ENCODE data around the gene SERINC5.
"Not testable (repeated sequence)": the region's sequence is repeated elsewhere in the genome, so short reads cannot be mapped to it uniquely, and the experiment has no call there.

SERINC5 gene

GRCh38 chr5:80168388-80169028, 87.3 kb downstream of the SERINC5 start:
- no peak for DNase-seq (ENCODE audit: low spot score)

DNA sequence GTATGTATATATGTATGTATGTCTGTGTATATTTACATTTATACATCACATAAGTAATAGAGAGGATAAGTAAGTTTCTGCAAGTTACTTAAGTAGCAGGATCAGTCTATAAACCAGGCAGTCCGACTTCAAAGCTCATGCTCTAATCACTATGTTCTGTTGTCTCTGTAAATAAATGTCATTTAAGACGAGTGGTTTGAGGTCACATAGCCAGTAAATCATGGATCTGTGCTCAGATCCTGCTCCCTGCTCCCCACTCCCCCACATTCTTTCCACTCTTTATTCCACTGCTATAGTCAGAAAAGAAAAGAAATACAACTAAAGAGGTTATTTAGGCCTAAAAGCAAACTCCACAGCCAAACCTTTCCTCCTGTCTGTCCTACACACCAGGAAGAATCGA, 90.4 kb downstream of the SERINC5 start:
- DNase-seq (ENCODE audit: low spot score) = no peak

- DNase-seq (ENCODE audit: low spot score) = no peak
Observed at GRCh38 chr5:80161165-80161564, 94.7 kb downstream of the SERINC5 start.

DNA sequence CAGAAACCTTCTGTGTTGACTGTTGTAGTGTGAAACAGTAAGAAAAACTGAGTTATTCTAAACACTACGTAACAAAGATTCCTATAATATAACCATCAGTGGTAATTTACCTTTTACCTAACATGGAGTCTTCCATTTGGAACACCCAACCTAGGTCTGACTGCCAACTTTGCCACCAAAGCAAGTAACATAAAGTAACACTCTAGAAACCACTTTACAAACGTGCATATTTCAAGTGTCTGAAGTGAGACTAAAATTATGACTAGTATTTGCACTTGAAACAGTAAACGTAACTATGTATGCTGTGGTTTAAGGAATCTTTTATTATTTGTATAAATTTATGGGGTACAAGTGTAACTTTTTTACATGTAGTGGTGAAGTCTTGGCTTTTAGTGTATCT, 95.6 kb downstream of the SERINC5 start:
- DNase-seq (ENCODE audit: low spot score) = no peak

DNA sequence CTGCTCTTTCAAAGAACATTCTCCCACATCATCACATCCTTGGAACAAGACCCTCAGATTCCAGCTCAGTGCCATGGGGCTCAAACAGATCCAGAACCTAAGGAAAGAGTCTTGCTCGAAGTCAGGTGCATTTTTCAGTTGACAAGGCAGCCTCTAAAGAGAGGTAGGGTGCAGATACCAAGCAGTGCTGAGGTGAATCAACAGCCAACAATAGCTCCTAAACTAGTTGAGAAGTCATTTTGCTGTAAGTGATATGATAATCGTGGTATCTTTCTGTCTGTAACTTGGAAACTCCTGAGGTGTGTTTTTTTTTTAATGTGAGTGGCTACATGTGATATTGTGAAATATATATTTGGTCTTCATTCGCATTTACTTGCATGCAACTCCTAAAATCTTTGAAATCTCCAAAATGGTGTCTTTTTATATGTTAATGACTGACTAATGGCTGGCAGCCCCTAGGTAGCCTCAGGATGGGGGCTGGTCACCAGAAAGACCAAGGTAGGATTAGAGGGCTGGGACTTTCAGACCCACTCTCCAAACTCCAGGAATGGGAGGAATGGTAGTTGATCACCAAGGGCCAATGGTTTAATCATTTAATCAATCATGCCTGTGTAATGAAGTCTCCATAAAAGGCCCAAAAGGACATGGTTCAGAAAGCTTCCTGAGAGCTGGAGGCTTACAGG, 96.6 kb downstream of the SERINC5 start:
- no peak for DNase-seq (ENCODE audit: low spot score)

DNA sequence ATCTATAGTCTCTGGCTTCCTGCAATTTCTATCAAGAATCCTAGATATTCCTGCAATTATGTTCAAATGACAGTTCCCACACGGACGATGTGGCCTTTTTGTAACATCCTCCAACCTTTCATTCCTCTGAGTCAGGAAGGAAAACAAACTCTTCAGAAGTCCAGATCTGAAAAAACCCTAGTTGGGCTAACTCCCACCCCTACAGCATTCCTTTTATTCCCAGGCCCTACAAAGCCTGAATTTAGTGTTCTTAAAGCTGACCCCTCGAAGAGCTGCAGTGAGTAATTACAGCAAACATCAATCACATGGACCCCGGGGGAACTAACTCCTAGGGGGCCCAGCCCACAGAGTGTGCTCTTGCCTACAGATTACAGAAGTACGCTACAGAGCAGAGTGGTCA, 99.7 kb downstream of the SERINC5 start:
- DNase-seq (ENCODE audit: low spot score) = no peak

GRCh38 chr5:80154749-80155148, 101.1 kb downstream of the SERINC5 start:
- no peak for DNase-seq (ENCODE audit: low spot score)

DNA sequence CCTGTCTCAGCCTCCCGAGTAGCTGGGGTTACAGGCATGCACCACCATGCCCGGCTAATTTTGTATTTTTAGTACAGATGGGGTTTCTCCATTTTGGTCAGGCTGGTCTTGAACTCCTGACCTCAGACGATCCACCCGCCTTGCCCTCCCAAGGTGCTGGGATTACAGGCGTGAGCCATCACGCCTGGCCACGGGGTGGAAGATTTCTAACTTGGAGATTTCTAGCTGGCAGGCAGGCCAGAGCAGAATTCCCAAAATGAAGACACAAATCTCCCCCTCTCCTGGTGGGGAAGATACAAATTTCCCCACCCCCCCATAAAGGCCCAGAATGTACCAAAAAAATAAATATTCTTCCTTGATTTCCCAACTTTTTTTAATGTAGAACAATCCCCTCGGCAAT, 101.6 kb downstream of the SERINC5 start:
- DNase-seq (ENCODE audit: low spot score) = not testable (repeated sequence)

GRCh38 chr5:80153586-80154126, 102.2 kb downstream of the SERINC5 start:
- no peak for DNase-seq (ENCODE audit: low spot score)

DNA sequence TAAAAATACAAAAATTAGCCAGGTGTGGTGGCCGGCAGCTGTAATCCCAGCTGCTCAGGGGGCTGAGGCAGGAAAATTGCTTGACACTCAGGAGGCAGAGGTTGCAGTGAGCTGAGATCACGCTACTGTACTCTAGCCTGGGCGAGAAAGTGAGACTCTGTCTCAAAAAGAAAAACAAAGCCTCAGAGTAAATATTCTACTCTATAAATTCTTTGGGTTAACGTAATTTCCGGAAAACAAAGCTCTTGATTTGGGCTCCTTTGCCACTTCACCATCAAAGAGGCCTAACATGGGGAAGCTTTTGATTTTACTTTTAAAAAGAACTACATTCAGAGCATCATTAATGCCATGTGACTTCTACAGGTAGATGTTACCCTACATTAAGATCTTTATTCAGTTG, 103.1 kb downstream of the SERINC5 start:
- DNase-seq (ENCODE audit: low spot score) = no peak

DNA sequence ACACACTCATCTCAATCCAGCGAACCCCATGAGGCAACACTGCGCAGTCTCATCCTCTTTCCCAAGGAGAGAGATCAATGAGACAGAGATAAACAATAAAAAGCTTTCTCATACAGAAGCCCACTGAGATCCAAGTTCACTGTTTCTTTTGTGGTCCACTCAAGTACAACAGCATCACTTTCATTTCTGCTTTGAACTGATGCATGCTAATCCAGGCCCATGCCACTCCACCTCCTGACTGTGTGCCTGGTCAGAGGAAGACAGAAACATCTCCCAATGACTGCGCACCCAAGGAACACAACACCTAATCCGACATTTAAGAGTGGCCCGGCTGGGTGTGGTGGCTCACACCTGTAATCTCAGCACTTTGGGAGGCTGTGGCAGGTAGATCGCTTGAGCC, 104.0 kb downstream of the SERINC5 start:
- DNase-seq (ENCODE audit: low spot score) = no peak

DNA sequence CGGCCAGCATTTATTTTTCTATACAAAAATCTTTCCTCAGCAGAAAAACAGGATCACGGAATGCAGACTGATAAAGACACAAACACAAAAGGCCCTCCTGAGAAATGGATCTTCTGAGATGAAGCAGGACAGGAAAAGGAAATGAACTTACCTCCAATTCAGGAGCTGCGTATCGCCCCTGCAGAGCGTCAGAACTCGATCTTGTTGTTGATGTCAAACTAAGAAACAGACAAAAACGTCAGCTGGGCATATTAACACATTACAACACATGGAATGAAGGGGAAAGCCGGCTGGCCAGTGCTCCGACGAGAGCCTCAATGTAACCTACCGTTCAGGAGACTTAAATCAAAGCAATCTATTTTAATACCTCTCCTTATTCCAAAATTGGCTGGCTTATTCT, 105.1 kb downstream of the SERINC5 start:
- DNase-seq (ENCODE audit: low spot score) = no peak

DNA sequence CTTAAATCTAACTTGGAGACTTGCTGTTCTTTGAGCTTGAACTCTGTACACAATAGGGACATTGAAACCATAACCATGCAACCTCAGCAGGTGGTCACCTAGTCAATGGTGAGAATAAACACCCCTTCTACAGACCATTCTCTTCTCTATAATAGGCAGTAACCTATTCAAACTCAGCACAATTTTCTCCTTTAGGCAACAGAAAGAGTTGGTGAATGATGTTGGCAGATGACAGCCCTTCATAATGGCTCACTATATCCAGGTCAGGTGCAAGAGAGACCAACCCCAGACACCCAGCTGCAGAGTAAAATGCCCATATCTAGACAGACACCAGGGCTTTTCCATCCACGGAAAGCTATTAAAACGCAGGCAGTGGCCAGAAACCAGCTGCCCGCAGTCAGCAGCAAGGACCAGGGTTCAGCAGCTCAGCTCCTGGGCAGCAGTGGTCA, 106.7 kb downstream of the SERINC5 start:
- no peak for DNase-seq (ENCODE audit: low spot score)

GRCh38 chr5:80147119-80147815, 108.6 kb downstream of the SERINC5 start:
- no peak for DNase-seq (ENCODE audit: low spot score)

DNA sequence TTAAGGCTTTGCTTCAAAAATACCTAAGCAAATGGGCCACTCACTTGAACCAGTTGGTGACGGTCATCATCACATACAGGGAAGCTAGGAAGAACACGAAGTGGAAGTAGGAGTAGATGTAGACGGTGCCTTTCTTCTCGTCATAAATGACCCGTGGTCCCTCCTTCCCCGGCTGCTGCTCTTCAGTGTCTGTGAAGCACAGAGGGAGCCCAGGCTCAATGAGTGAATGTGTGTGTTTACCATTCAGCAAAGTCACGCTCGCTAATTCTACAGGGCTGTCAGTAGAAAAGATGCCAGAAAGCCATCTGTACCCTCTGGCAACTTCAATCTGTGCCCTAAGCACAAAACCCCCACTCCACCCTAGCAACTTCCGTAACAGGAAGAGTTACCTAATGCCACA, 109.8 kb downstream of the SERINC5 start:
- DNase-seq (ENCODE audit: low spot score) = no peak

- DNase-seq (ENCODE audit: low spot score) = no peak
Observed at GRCh38 chr5:80143491-80143890, 112.4 kb downstream of the SERINC5 start.

DNA sequence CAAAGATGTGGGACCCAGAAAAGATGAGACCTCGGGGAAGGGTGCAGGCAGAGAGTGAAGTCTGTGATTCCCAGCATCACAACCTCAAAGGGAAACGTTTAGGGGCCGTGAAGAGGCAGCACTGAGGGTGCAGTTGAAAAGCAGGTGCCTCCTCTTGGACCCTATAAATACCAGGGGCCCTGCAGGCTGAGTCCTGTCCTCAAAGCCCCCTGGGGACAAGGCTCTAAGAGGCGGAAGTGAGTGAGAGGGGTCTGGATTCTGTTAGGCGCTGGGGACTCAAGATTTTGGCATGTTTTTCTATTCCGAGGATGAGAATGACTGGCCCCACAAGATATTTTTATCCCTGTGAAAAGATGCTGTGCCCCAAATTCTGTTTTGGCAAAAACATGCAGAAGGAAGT, 112.9 kb downstream of the SERINC5 start:
- no peak for DNase-seq (ENCODE audit: low spot score)

- DNase-seq (ENCODE audit: low spot score) = no peak
Observed at GRCh38 chr5:80141681-80142080, 114.2 kb downstream of the SERINC5 start.

GRCh38 chr5:80141147-80141671, 114.6 kb downstream of the SERINC5 start:
- no peak for DNase-seq (ENCODE audit: low spot score)

DNA sequence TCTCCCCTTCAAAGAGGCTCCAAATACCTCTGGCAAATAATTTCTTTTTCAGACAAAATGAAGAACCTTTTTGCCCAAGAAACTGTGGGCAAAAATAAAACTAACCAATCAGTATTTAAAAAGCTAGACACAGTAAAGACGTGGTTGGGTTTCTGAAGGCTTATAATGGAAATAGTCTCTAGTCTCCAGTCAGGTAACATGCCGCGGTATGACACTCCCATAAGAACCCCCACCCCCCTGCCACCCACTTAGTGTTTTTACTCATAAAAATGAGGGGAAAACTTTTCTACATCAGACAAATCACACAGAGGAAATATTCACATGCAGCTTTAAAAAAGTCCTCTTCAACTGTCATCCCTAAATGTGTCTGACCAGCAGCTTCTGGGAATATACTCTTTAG, 115.4 kb downstream of the SERINC5 start:
- DNase-seq (ENCODE audit: low spot score) = no peak

GRCh38 chr5:80139466-80139972, 116.3 kb downstream of the SERINC5 start:
- DNase-seq (ENCODE audit: low spot score) = no peak

DNA sequence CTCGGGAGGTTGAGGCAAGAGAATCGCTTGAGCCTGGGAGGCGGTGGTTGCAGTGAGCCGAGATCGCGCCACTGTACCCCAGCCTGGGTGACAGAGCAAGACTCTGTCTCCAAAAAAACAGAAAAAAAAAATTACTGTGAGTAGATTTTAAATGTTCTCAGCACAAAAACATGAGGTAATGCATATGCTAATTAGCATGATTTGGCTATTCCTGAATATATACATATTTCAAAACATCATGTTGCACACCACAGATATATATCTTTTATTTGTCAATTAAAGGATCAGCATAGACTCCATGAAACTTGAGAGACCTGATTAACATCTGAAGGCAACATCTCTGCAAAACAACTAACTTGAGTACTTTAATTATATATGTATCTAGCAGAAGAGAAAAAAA, 117.4 kb downstream of the SERINC5 start:
- DNase-seq (ENCODE audit: low spot score) = no peak

- not testable (repeated sequence) for DNase-seq (ENCODE audit: low spot score)
Observed at GRCh38 chr5:80136798-80137197, 119.0 kb downstream of the SERINC5 start.

Measured in RKO (cell line).